K562 (cell line): ENCODE results near the gene TRAF3.

Experiments used
- CTCF ChIP-seq, 3 experiments: IDR thresholded peaks in 2 of 3; conservative IDR thresholded peaks in 1 of 3; 2 replicates each; pipeline ENCODE4 v1.5.1; 2011 to 2012; ENCODE audit warnings: low read length in 3 of 3, mild to moderate bottlenecking in 3 of 3, control low read depth in 2 of 3, improper control_type of control experiment in 1 of 3, inconsistent platforms in 1 of 3, low read depth in 1 of 3, mixed read lengths in 1 of 3, moderate library complexity in 1 of 3; ENCODE audit not compliant: insufficient read depth in 2 of 3
- MAFK ChIP-seq: IDR thresholded peaks from 2 replicates; pipeline ENCODE4 v1.6.1; 2011; ENCODE audit warnings: low read length, improper control_type of control experiment
- MYC ChIP-seq, 2 experiments: fragments of 250-450 bp in 1 of 2; sonication (Bioruptor Pico) in 1 of 2; IDR thresholded peaks; 2 replicates each; pipeline versions ENCODE4 v1.5.1 to v1.6.1; 2012 to 2021; ENCODE audit warnings: low read depth in 2 of 2, borderline replicate concordance in 1 of 2, improper control_type of control experiment in 1 of 2, low read length in 1 of 2, mild to moderate bottlenecking in 1 of 2, moderate library complexity in 1 of 2

- TF ChIP-seq CTCF (IDR thresholded peaks at IDR 0.05 in 2 of 3, conservative IDR thresholded peaks at IDR 0.05 in 1 of 3; ENCODE audit: insufficient read depth in 2 of 3, low read depth in 1 of 3, low read length in 3 of 3) (no peak), MYC (IDR thresholded peaks at IDR 0.05; ENCODE audit: low read depth, low read length) (no peak), MYC (CRISPR knock-in tag; IDR thresholded peaks at IDR 0.05; ENCODE audit: borderline replicate concordance, low read depth) (no peak), MAFK (no peak)
Measured at GRCh38 chr14:102731871-102732800, 45.1 kb upstream of the TRAF3 start.
